Endothelial cell of umbilical vein (primary cell): Measurements from ENCODE around the gene DIP2B. TPM values are rescaled to one million over a fixed set of nuclear protein-coding genes. Genes with fewer than 3 reads are reported as not detected.

Experiments
- BruUV-seq: library from RNA; stranded (reverse); fragments of 400-500 nt; replicated peaks from 2 replicates; lab custom pipeline; 2021; lab: Mats Ljungman, UMichigan
- CTCF ChIA-PET: fragments of 300-600, 350-600 bp; sonication (Branson Sonifier 250); formaldehyde crosslinking; loops from one replicate; lab custom pipeline; 2021; ENCODE audit warnings: antibody characterized with exemption, inconsistent platforms; lab: Charles Lee
- POLR2A ChIA-PET: fragments of 300-600, 350-600 bp; sonication (Branson Sonifier 250); formaldehyde crosslinking; loops from one replicate; lab custom pipeline; 2021; ENCODE audit warnings: antibody characterized with exemption, inconsistent platforms; lab: Charles Lee
- DNase-seq: peaks from one replicate; pipeline ENCODE4 v3.0.0-alpha.2; 2011; ENCODE audit warnings: low read depth, low spot score
- FAIRE-seq: peaks from 2 replicates; lab custom pipeline; 2011; peaks lifted over from hg19 to GRCh38; lab: Jason Lieb, UNC
- H2AFZ ChIP-seq: 2 replicates; pipeline ENCODE4 v1.6.0; 2012; ENCODE audit warnings: low read depth, low read length, control low read depth, inconsistent platforms
- H3K27ac ChIP-seq: 2 replicates; pipeline ENCODE4 v1.5.1; 2011; ENCODE audit warnings: low read depth, mild to moderate bottlenecking, control low read depth, low read length, moderate library complexity; ENCODE audit not compliant: insufficient read depth
- H3K27me3 ChIP-seq, 2 experiments: 2 replicates each; pipeline versions ENCODE4 v1.6.0 to v1.6.1; 2011; ENCODE audit warnings: low read length in 2 of 2, mixed read lengths in 1 of 2; ENCODE audit not compliant: control insufficient read depth in 2 of 2, insufficient read depth in 2 of 2
- H3K36me3 ChIP-seq, 2 experiments: 2 replicates in 1 of 2; 3 replicates in 1 of 2; pipeline ENCODE4 v1.5.1; 2011; ENCODE audit warnings: low read length in 2 of 2, mild to moderate bottlenecking in 1 of 2, moderate library complexity in 1 of 2; ENCODE audit not compliant: control insufficient read depth in 2 of 2, insufficient read depth in 2 of 2; ENCODE audit errors: extremely low read depth in 1 of 2
- H3K4me1 ChIP-seq: 3 replicates; pipeline ENCODE4 v1.5.1; 2011; ENCODE audit warnings: mild to moderate bottlenecking, low read length; ENCODE audit not compliant: control insufficient read depth, insufficient read depth; ENCODE audit errors: extremely low read depth
- H3K4me2 ChIP-seq: 2 replicates; pipeline ENCODE4 v1.6.1; 2011; ENCODE audit warnings: low read length, control low read depth, mixed read lengths; ENCODE audit not compliant: insufficient read depth
- H3K4me3 ChIP-seq, 3 experiments: fragments of 200-600 bp in 1 of 3; sonication (generic), shearing (Covaris generic) in 1 of 3; replicated peaks in 1 of 3; 2 replicates each; pipeline ENCODE4 v1.5.1; 2011 to 2016; ENCODE audit warnings: control low read depth in 3 of 3, low read length in 3 of 3, mild to moderate bottlenecking in 2 of 3, inconsistent platforms in 1 of 3, low read depth in 1 of 3, moderate library complexity in 1 of 3; ENCODE audit not compliant: insufficient read depth in 1 of 3
- H3K79me2 ChIP-seq: 2 replicates; pipeline ENCODE4 v1.6.0; 2012; ENCODE audit warnings: low read length, inconsistent platforms; ENCODE audit not compliant: control insufficient read depth, insufficient read depth
- H3K9ac ChIP-seq: replicated peaks from 2 replicates; pipeline ENCODE3; 2011; ENCODE audit warnings: low read length, control low read depth; ENCODE audit not compliant: insufficient read depth; ENCODE audit errors: extremely low read depth
- H3K9me1 ChIP-seq: replicated peaks from 3 replicates; pipeline ENCODE4 v1.6.0; 2011; ENCODE audit warnings: mild to moderate bottlenecking, low read length; ENCODE audit not compliant: control insufficient read depth, insufficient read depth; ENCODE audit errors: extremely low read depth
- H3K9me3 ChIP-seq: replicated peaks from 2 replicates; pipeline ENCODE4 v1.5.1; 2012; ENCODE audit warnings: low read length, inconsistent platforms; ENCODE audit not compliant: control insufficient read depth, insufficient read depth
- H4K20me1 ChIP-seq: replicated peaks from 2 replicates; pipeline ENCODE3; 2011; ENCODE audit warnings: mild to moderate bottlenecking, low read length; ENCODE audit not compliant: control insufficient read depth, insufficient read depth; ENCODE audit errors: extremely low read depth
- CTCF ChIP-seq, 2 donors: IDR thresholded peaks; 1 replicate in 1 of 2; 2 replicates in 1 of 2; pipeline ENCODE4 v1.5.1; 2011; ENCODE audit warnings: low read length in 2 of 2, mild to moderate bottlenecking in 2 of 2, moderate library complexity in 2 of 2, control low read depth in 1 of 2, inconsistent platforms in 1 of 2, low read depth in 1 of 2; ENCODE audit not compliant: insufficient read depth in 1 of 2; ENCODE audit errors: extremely low read depth in 1 of 2
- EZH2 ChIP-seq: IDR thresholded peaks from 2 replicates; pipeline ENCODE4 v1.6.1; 2012; ENCODE audit warnings: borderline replicate concordance, low read depth, mild to moderate bottlenecking, moderate library complexity, low read length, inconsistent platforms; ENCODE audit not compliant: severe bottlenecking
- GATA2 ChIP-seq: IDR thresholded peaks from 2 replicates; pipeline ENCODE4 v1.7.0; 2011; ENCODE audit warnings: low read depth, mild to moderate bottlenecking, moderate library complexity, mixed read lengths, low read length; ENCODE audit not compliant: insufficient read length, insufficient read depth
- JUN ChIP-seq: IDR thresholded peaks from 2 replicates; pipeline ENCODE4 v1.6.1; 2011; ENCODE audit warnings: borderline replicate concordance, low read depth; ENCODE audit not compliant: insufficient read length, insufficient read depth
- MAX ChIP-seq: IDR thresholded peaks from 2 replicates; pipeline ENCODE4 v1.6.1; 2011; ENCODE audit not compliant: insufficient read depth, insufficient read length
- MYC ChIP-seq: IDR thresholded peaks from one replicate; pipeline ENCODE4 v1.6.1; 2011; ENCODE audit warnings: mild to moderate bottlenecking, low read depth, low read length
- POLR2A ChIP-seq: IDR thresholded peaks from 2 replicates; pipeline ENCODE4 v1.6.1; 2012; ENCODE audit warnings: low read depth, mild to moderate bottlenecking, control low read depth, low read length
- POLR2AphosphoS5 ChIP-seq: IDR thresholded peaks from 2 replicates; pipeline ENCODE4 v1.6.1; 2012; ENCODE audit warnings: low read depth, mild to moderate bottlenecking, control low read depth, low read length, moderate library complexity; ENCODE audit not compliant: insufficient read depth
- dilution Hi-C: fragments of 300-500 bp; cut with MboI; formaldehyde crosslinking; loops from one replicate; pipeline ENCODE4 v1.15.0; 2019; ENCODE audit warnings: low sequenced_read_pairs; ENCODE audit not compliant: extremely low pct_ligation_motif_present
- intact Hi-C: fragments of 100-400 bp; cut with micrococcal nuclease; formaldehyde crosslinking; loops from one replicate; pipeline ENCODE4 v1.10.0; 2022
- polyA plus RNA-seq, 4 experiments: library from polyadenylated mRNA; depleted of rRNA in 3 of 4; stranded (reverse) in 3 of 4; unstranded in 1 of 4; fragments of >200 nt; gene quantifications; 2 replicates each; pipeline versions ENCODE4 v1.2.1 to v1.2.3, GENCODE V29; 2011 to 2012; ENCODE audit warnings: missing spikeins in 1 of 4
- total RNA-seq: library from RNA; stranded (reverse); gene quantifications from 2 replicates; pipeline ENCODE4 v1.2.3, GENCODE V29; 2021

DIP2B gene
- total and polyA plus RNA-seq, 2 donors (not counting 3 experiments of a cell fraction or from before 2014, with no cell fraction given): 14.5 to 28.0 TPM

- TF ChIP-seq POLR2A (no peak), MYC (no peak), GATA2 (no peak), JUN (no peak), EZH2 (no peak)
Measured at GRCh38 chr12:50574601-50575348, 70.0 kb downstream of the DIP2B start.

GRCh38 chr12:50579757-50580267, 75.0 kb downstream of the DIP2B start:
- intact Hi-C loops: no loop called here
- H3K27ac ChIP-seq: no peak overlapping the region

More at GRCh38 chr12:50574601-50575348, 70.0 kb downstream of the DIP2B start:
- H2AFZ ChIP-seq: no peak overlapping the region
- POLR2A ChIA-PET: no interaction called here
- FAIRE-seq (no peak), DNase-seq (no peak)
- H3K79me2 ChIP-seq: peaks cover 25% of the 10 kb centered on the region
- peaks cover 4% of the 10 kb centered on the region for H4K20me1 ChIP-seq
- CTCF ChIA-PET: interaction anchor here (1.5 kb wide), 1 partner anchor 10 kb away, joined by 3 read pairs; no protein-coding TSS in a partner anchor
- H3K27ac ChIP-seq: no peak overlapping the region
- H3K4me1 ChIP-seq: no peaks in the 10 kb centered on the region
- H3K9me1 ChIP-seq: no peaks in the 10 kb centered on the region
- intact Hi-C loops (no loop called here), dilution Hi-C loops (no loop called here)
- no peak overlapping the region for H3K4me3 ChIP-seq
- H3K4me2 ChIP-seq: no peak overlapping the region
- H3K36me3 ChIP-seq: no peaks in the 10 kb centered on the region
- H3K9ac ChIP-seq: no peak overlapping the region
- no TSS peak for BruUV-seq
- H3K27me3 ChIP-seq: no peaks in the 10 kb centered on the region
- H3K9me3 ChIP-seq: no peaks in the 10 kb centered on the region

More at GRCh38 chr12:50579757-50580267, 75.0 kb downstream of the DIP2B start:
- dilution Hi-C loops: no loop called here
- no peak for DNase-seq
- peaks cover 20% of the 10 kb centered on the region for H3K79me2 ChIP-seq
- H3K4me2 ChIP-seq: no peak overlapping the region
- H3K4me3 ChIP-seq: no peak overlapping the region
- no peak overlapping the region for H2AFZ ChIP-seq
- ChIA-PET POLR2A (no interaction called here), CTCF (no interaction called here)
- BruUV-seq: no TSS peak
- no peak for TF ChIP-seq POLR2AphosphoS5
- no peak for TF ChIP-seq MYC
- no peak for TF ChIP-seq JUN
- TF ChIP-seq CTCF (IDR thresholded peaks at IDR 0.05; ENCODE audit: extremely low read depth in 1 of 2, insufficient read depth in 1 of 2, low read depth in 1 of 2, low read length in 2 of 2): no peak
- TF ChIP-seq POLR2A: no peak
- TF ChIP-seq MAX: no peak
- H3K9me1 ChIP-seq: no peaks in the 10 kb centered on the region
- H3K36me3 ChIP-seq: no peaks in the 10 kb centered on the region
- H3K27me3 ChIP-seq: no peaks in the 10 kb centered on the region
- no peak for FAIRE-seq
- H3K9me3 ChIP-seq: no peaks in the 10 kb centered on the region
- H4K20me1 ChIP-seq: peaks cover under 1% of the 10 kb centered on the region
- H3K9ac ChIP-seq: no peak overlapping the region
- no peaks in the 10 kb centered on the region for H3K4me1 ChIP-seq
